ENCODE results near the gene SHPK.

DNA sequence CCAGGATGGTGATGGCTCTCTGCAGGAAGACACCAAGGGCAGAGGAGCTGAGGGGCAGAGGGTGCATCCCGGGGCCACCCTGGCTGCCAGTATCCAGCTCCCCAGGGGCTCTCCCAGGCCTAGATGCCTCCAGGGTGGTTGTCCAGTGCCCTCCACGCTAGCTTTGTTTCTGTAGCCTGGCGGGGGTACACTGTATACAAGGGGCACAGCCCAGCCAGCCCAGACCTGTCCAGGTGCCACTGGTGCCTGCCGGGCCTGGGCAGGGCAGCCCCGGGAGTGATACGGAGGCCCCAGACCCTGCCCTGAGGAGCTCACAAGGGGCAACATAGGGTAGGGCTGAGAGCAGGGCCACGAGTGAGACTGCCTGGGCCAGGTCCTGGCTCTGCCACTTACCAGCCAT, 63.8 kb downstream of the SHPK start:
- TF ChIP-seq CTCF (IDR thresholded peaks at IDR 0.05) (no peak), ZFX (IDR thresholded peaks at IDR 0.05; ENCODE audit: borderline replicate concordance) (no peak)
